Esophagus (tissue), 2 donors: ENCODE data around the gene ARHGEF26. TPM values are rescaled to one million over a fixed set of nuclear protein-coding genes. Genes with fewer than 3 reads are reported as not detected.

Experiments used
- H3K27ac ChIP-seq, 2 donors: one replicate each; pipeline ENCODE4 v1.5.1; 2013; ENCODE audit warnings: low read depth in 2 of 2, mild to moderate bottlenecking in 2 of 2, inconsistent platforms in 1 of 2, low read length in 1 of 2, moderate library complexity in 1 of 2
- H3K27me3 ChIP-seq, 2 donors: one replicate each; pipeline ENCODE4 v1.6.1; 2013; ENCODE audit warnings: low read length in 2 of 2, control low read depth in 1 of 2, mild to moderate bottlenecking in 1 of 2; ENCODE audit not compliant: insufficient read depth in 2 of 2, control insufficient read depth in 1 of 2
- H3K36me3 ChIP-seq, 2 donors: one replicate each; pipeline ENCODE4 v1.6.1; 2013; ENCODE audit warnings: low read length in 1 of 2; ENCODE audit not compliant: control insufficient read depth in 2 of 2, insufficient read depth in 2 of 2
- H3K4me1 ChIP-seq, 2 donors: one replicate each; pipeline ENCODE4 v1.6.1; 2013; ENCODE audit warnings: low read length in 1 of 2; ENCODE audit not compliant: control insufficient read depth in 2 of 2, insufficient read depth in 2 of 2
- H3K4me3 ChIP-seq, 2 donors: one replicate each; pipeline ENCODE4 v1.5.1; 2013; ENCODE audit warnings: low read length in 2 of 2, mild to moderate bottlenecking in 2 of 2, low read depth in 1 of 2, moderate library complexity in 1 of 2
- H3K9me3 ChIP-seq, 2 donors: one replicate each; pipeline ENCODE4 v1.6.1; 2013; ENCODE audit warnings: mild to moderate bottlenecking in 2 of 2, low read depth in 1 of 2, low read length in 1 of 2, moderate library complexity in 1 of 2; ENCODE audit not compliant: control insufficient read depth in 2 of 2, insufficient read depth in 1 of 2
- WGBS, 2 donors: extraction: QIAGEN DNeasy Blood & Tissue Kit; methylation state at CpG; one replicate each; pipeline ENCODE4 v1.1.7; 2013; 5-methylcytosine and 5-hydroxymethylcytosine counted together
- polyA plus RNA-seq, 2 donors: library from polyadenylated mRNA; stranded (reverse); fragments of 200-250 nt; gene quantifications; one replicate each; pipeline ENCODE4 v1.2.3, GENCODE V29; 2013
- donor health status: healthy with polysubstance abuse.
- donor health status: Bipolar disorder and iron deficiency.

The ARHGEF26 gene
- polyA plus RNA-seq, 2 donors, result 5.7 to 7.1 TPM

- Histone ChIP-seq H3K4me1 (no peaks in the 10 kb centered on the region), H3K4me3 (no peak overlapping the region), H3K27me3 (no peaks in the 10 kb centered on the region), H3K9me3 (no peaks in the 10 kb centered on the region), H3K27ac (no peak overlapping the region), H3K36me3 (peaks cover 0 to 3% of the 10 kb centered on the region in 2 donors)
- WGBS, 2 donors, result 95 to 100% methylated on average over 1 of the region's 1 CpG
Measured at GRCh38 chr3:154235330-154235729, 114.1 kb downstream of the ARHGEF26 start.

- no peak overlapping the region for H3K27ac ChIP-seq
- 65 to 69% methylated on average over 3 of the region's 3 CpGs for WGBS, 2 donors
- H3K9me3 ChIP-seq, result no peaks in the 10 kb centered on the region
- H3K4me1 ChIP-seq, result no peaks in the 10 kb centered on the region
- H3K27me3 ChIP-seq, result no peaks in the 10 kb centered on the region
- peaks cover 0 to 3% of the 10 kb centered on the region in 2 donors for H3K36me3 ChIP-seq
- no peak overlapping the region for H3K4me3 ChIP-seq
Measured at GRCh38 chr3:154236331-154236730, 115.1 kb downstream of the ARHGEF26 start.

GRCh38 chr3:154240235-154240634, 119.0 kb downstream of the ARHGEF26 start:
- peaks cover 0 to 3% of the 10 kb centered on the region in 2 donors for H3K4me1 ChIP-seq
- WGBS, 2 donors, result 87 to 91% methylated on average over 6 of the region's 6 CpGs
- H3K9me3 ChIP-seq, result no peaks in the 10 kb centered on the region
- no peak overlapping the region for H3K27ac ChIP-seq
- H3K4me3 ChIP-seq, result no peak overlapping the region
- H3K27me3 ChIP-seq, result no peaks in the 10 kb centered on the region
- peaks cover 0 to 3% of the 10 kb centered on the region in 2 donors for H3K36me3 ChIP-seq

- Histone ChIP-seq H3K9me3 (no peaks in the 10 kb centered on the region), H3K4me3 (no peak overlapping the region), H3K27me3 (no peaks in the 10 kb centered on the region), H3K27ac (no peak overlapping the region), H3K36me3 (no peaks in the 10 kb centered on the region), H3K4me1 (peaks cover 0 to 3% of the 10 kb centered on the region in 2 donors)
- 91 to 93% methylated on average over 5 of the region's 5 CpGs for WGBS, 2 donors
Measured at GRCh38 chr3:154241496-154241895, 120.3 kb downstream of the ARHGEF26 start.

GRCh38 chr3:154242766-154243165, 121.6 kb downstream of the ARHGEF26 start:
- 87 to 91% methylated on average over 4 of the region's 4 CpGs for WGBS, 2 donors
- peaks cover 0 to 3% of the 10 kb centered on the region in 2 donors for H3K4me1 ChIP-seq
- H3K36me3 ChIP-seq, result no peaks in the 10 kb centered on the region

GRCh38 chr3:154243353-154243752, 122.2 kb downstream of the ARHGEF26 start:
- Histone ChIP-seq H3K36me3 (no peaks in the 10 kb centered on the region), H3K4me3 (no peak overlapping the region), H3K9me3 (no peaks in the 10 kb centered on the region), H3K4me1 (peaks cover 0 to 3% of the 10 kb centered on the region in 2 donors), H3K27me3 (no peaks in the 10 kb centered on the region), H3K27ac (peak overlapping the region in 1 of 2 donors; percentile 6)
- 23 to 41% methylated on average over 2 of the region's 2 CpGs for WGBS, 2 donors

More at GRCh38 chr3:154242766-154243165, 121.6 kb downstream of the ARHGEF26 start:
- H3K9me3 ChIP-seq, result no peaks in the 10 kb centered on the region
- no peaks in the 10 kb centered on the region for H3K27me3 ChIP-seq
- H3K4me3 ChIP-seq, result no peak overlapping the region
- H3K27ac ChIP-seq, result peak overlapping the region in 1 of 2 donors; percentile 53

GRCh38 chr3:154244644-154245043, 123.5 kb downstream of the ARHGEF26 start:
- H3K9me3 ChIP-seq, result no peaks in the 10 kb centered on the region
- no peaks in the 10 kb centered on the region for H3K36me3 ChIP-seq
- H3K4me1 ChIP-seq, result peaks cover 0 to 3% of the 10 kb centered on the region in 2 donors
- H3K27me3 ChIP-seq, result no peaks in the 10 kb centered on the region
- peak overlapping the region in 1 of 2 donors; percentile 21 for H3K27ac ChIP-seq
- no peak overlapping the region for H3K4me3 ChIP-seq
- WGBS, 2 donors, result 63 to 78% methylated on average over 2 of the region's 2 CpGs

GRCh38 chr3:154247806-154248415, 126.7 kb downstream of the ARHGEF26 start:
- WGBS, 2 donors, result 90% methylated on average over 2 of the region's 2 CpGs
- Histone ChIP-seq H3K4me3 (no peak overlapping the region), H3K27ac (no peak overlapping the region), H3K36me3 (peaks cover 0 to 2% of the 10 kb centered on the region in 2 donors), H3K27me3 (no peaks in the 10 kb centered on the region), H3K4me1 (no peaks in the 10 kb centered on the region), H3K9me3 (no peaks in the 10 kb centered on the region)

- WGBS, 2 donors, result 91 to 96% methylated on average over 4 of the region's 4 CpGs
Measured at GRCh38 chr3:154250291-154250690, 129.1 kb downstream of the ARHGEF26 start.

GRCh38 chr3:154251610-154252009, 130.4 kb downstream of the ARHGEF26 start:
- Histone ChIP-seq H3K4me3 (no peak overlapping the region), H3K27me3 (no peaks in the 10 kb centered on the region), H3K9me3 (no peaks in the 10 kb centered on the region), H3K4me1 (no peaks in the 10 kb centered on the region), H3K36me3 (peaks cover 2 to 3% of the 10 kb centered on the region in 2 donors), H3K27ac (no peak overlapping the region)
- 74 to 97% methylated on average over 3 of the region's 3 CpGs for WGBS, 2 donors

More at GRCh38 chr3:154250291-154250690, 129.1 kb downstream of the ARHGEF26 start:
- no peaks in the 10 kb centered on the region for H3K27me3 ChIP-seq
- H3K4me3 ChIP-seq, result no peak overlapping the region
- H3K4me1 ChIP-seq, result no peaks in the 10 kb centered on the region
- H3K9me3 ChIP-seq, result no peaks in the 10 kb centered on the region
- peaks cover 0 to 2% of the 10 kb centered on the region in 2 donors for H3K36me3 ChIP-seq
- no peak overlapping the region for H3K27ac ChIP-seq
